ENCODE data around the gene LRRC8C. TPM values are rescaled to one million over a fixed set of nuclear protein-coding genes. Genes with fewer than 3 reads are reported as not detected.

Gene LRRC8C
- total RNA-seq, 1 experiment from 2014 or later: 4.4 TPM

DNA sequence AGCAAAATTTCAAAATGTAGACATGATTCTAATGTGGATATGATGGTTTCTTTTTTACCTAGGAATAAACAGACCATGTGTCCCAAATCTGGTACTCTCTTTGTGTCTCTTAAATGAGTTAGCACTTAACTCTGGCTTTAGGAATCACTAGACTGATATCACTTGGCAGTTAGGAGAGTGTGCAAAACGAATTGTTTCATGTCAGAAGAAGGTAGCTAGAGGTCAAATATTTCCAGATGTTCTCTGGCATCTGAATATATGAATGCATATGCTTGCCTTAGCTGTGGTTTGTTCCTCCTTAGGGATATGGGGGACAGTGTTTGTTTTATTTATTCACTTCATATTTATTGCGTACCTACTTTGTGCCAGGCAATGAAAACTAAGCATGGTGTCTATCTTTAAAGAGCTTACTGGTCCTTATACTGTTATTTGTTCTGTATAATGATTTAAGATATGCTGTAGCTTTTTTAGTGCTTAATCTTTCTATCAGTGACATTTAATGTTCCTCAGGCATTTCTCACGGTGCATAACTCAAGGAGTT lies 65.2 kb downstream of the LRRC8C start:
- Mint-ChIP-seq H3K4me3 (ENCODE audit: unreplicated experiment) (no peak overlapping the region), H3K27me3 (ENCODE audit: insufficient read depth, unreplicated experiment) (no peaks in the 10 kb centered on the region), H3K4me1 (ENCODE audit: insufficient read depth, unreplicated experiment) (peaks cover 6% of the 10 kb centered on the region), H3K27ac (ENCODE audit: low read depth, unreplicated experiment) (no peak overlapping the region), H3K9me3 (ENCODE audit: unreplicated experiment) (no peaks in the 10 kb centered on the region), H3K36me3 (ENCODE audit: insufficient read depth, unreplicated experiment) (peaks cover 7% of the 10 kb centered on the region)
- DNase-seq (ENCODE audit: unreplicated experiment): no peak
- BruUV-seq (replicated peaks): no TSS peak
- TF ChIP-seq, protein P1, sequence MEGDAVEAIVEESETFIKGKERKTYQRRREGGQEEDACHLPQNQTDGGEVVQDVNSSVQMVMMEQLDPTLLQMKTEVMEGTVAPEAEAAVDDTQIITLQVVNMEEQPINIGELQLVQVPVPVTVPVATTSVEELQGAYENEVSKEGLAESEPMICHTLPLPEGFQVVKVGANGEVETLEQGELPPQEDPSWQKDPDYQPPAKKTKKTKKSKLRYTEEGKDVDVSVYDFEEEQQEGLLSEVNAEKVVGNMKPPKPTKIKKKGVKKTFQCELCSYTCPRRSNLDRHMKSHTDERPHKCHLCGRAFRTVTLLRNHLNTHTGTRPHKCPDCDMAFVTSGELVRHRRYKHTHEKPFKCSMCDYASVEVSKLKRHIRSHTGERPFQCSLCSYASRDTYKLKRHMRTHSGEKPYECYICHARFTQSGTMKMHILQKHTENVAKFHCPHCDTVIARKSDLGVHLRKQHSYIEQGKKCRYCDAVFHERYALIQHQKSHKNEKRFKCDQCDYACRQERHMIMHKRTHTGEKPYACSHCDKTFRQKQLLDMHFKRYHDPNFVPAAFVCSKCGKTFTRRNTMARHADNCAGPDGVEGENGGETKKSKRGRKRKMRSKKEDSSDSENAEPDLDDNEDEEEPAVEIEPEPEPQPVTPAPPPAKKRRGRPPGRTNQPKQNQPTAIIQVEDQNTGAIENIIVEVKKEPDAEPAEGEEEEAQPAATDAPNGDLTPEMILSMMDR (IDR thresholded peaks at IDR 0.05; ENCODE audit: unreplicated experiment): no peak
- POLR2A ChIA-PET: no interaction called here
- intact Hi-C loops (cut with micrococcal nuclease): no loop called here
- CTCF ChIA-PET: interaction anchor here (0.6 kb wide), 1 partner anchor 523 kb away, joined by 4 read pairs; the partner anchor contains the start of gene GBP7

DNA sequence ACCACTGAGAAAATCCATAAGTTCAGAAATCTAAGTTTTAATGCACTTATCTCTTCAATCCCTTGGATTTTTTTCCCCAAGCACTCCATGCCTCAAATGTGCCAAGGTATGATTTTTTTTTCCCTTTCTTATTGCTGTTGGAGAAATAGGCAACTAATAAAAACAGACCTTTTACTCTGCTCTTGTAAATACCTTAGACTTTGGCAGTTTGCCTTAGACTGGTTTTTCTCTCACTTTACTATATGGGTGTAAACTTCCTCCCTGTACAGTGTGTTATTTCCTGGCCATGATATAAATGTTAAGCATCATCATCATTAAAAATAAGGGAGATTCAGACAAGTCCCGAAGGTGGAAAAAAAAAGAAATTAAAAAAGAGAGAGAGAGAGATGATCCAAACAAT lies 65.7 kb downstream of the LRRC8C start:
- TF ChIP-seq, protein P1 (IDR thresholded peaks at IDR 0.05; ENCODE audit: unreplicated experiment): no peak
- no peak for DNase-seq (ENCODE audit: unreplicated experiment)
- Mint-ChIP-seq H3K36me3 (ENCODE audit: insufficient read depth, unreplicated experiment) (peaks cover 5% of the 10 kb centered on the region), H3K27me3 (ENCODE audit: insufficient read depth, unreplicated experiment) (no peaks in the 10 kb centered on the region), H3K4me3 (ENCODE audit: unreplicated experiment) (no peak overlapping the region), H3K9me3 (ENCODE audit: unreplicated experiment) (no peaks in the 10 kb centered on the region), H3K4me1 (ENCODE audit: insufficient read depth, unreplicated experiment) (peaks cover 6% of the 10 kb centered on the region), H3K27ac (ENCODE audit: low read depth, unreplicated experiment) (no peak overlapping the region)
- ChIA-PET POLR2A (interaction anchor here (0.6 kb wide), 1 partner anchor 114 kb away, joined by 3 read pairs; no protein-coding TSS in a partner anchor), CTCF (interaction anchor here (0.6 kb wide), 1 partner anchor 523 kb away, joined by 4 read pairs; the partner anchor contains the start of gene GBP7)
- intact Hi-C loops (cut with micrococcal nuclease): no loop called here
- no TSS peak for BruUV-seq (replicated peaks)

DNA sequence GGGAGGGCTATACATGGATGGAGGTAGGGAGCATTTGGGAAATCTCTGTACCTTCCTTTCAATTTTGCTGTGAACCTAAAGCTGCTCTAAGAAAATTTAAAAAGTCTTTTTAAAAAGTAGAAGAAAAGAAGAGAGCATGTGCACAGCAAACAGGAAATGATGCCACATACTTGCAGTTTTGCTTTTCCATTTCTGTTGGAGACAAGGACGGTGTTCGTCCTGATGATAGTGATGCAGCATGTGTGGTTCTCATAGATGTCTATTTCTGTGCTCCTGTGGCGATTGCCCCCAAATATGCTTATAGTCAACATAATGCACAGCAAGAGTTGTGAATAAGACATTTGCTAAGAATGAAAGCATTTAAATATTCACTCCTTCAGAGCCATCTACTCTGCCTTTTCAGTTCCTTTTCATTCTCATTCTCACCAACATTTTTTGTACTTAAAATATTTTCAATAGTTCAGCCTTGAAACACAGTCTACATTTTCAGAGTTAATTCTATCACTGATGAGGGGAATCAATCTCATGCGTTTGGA lies 66.6 kb downstream of the LRRC8C start:
- BruUV-seq (replicated peaks): no TSS peak
- no peak for DNase-seq (ENCODE audit: unreplicated experiment)
- Mint-ChIP-seq H3K27me3 (ENCODE audit: insufficient read depth, unreplicated experiment) (no peaks in the 10 kb centered on the region), H3K4me1 (ENCODE audit: insufficient read depth, unreplicated experiment) (peaks cover 6% of the 10 kb centered on the region), H3K36me3 (ENCODE audit: insufficient read depth, unreplicated experiment) (no peaks in the 10 kb centered on the region), H3K9me3 (ENCODE audit: unreplicated experiment) (no peaks in the 10 kb centered on the region), H3K27ac (ENCODE audit: low read depth, unreplicated experiment) (peak overlapping the region; percentile 28), H3K4me3 (ENCODE audit: unreplicated experiment) (no peak overlapping the region)
- ChIA-PET CTCF (no interaction called here), POLR2A (interaction anchor here (0.6 kb wide), 1 partner anchor 113 kb away, joined by 3 read pairs; no protein-coding TSS in a partner anchor)
- TF ChIP-seq, protein P1 (IDR thresholded peaks at IDR 0.05; ENCODE audit: unreplicated experiment): no peak
- intact Hi-C loops (cut with micrococcal nuclease): no loop called here

DNA sequence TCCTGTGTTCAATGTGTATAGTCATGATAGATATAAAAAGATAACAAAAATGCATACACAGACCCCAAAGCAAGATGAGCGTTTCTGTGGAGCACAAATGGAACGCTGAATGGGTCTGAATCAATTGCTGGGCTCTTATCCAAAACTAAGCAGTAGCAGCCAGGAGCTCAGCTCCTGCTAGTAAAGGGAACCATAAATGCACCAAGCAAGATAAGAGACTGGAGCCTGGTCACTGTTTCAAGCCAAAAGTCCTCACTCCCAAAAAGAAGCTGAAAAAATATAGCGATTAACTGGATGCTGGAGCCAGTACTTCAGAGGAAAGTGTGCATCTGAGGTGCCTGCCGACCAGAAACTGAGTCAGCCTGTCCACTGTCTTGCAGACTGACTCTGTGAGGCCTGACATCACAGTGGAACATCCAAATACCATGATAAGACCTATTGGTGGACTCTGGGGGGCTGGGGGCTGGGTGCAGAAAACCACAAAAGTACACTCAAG lies 68.9 kb downstream of the LRRC8C start:
- no TSS peak for BruUV-seq (replicated peaks)
- H3K9me3 Mint-ChIP-seq (ENCODE audit: unreplicated experiment): no peaks in the 10 kb centered on the region
- H3K27ac Mint-ChIP-seq (ENCODE audit: low read depth, unreplicated experiment): no peak overlapping the region
- H3K4me3 Mint-ChIP-seq (ENCODE audit: unreplicated experiment): no peak overlapping the region
- no peaks in the 10 kb centered on the region for H3K27me3 Mint-ChIP-seq (ENCODE audit: insufficient read depth, unreplicated experiment)
- H3K4me1 Mint-ChIP-seq (ENCODE audit: insufficient read depth, unreplicated experiment): peaks cover 6% of the 10 kb centered on the region
- no peaks in the 10 kb centered on the region for H3K36me3 Mint-ChIP-seq (ENCODE audit: insufficient read depth, unreplicated experiment)
- intact Hi-C loops (cut with micrococcal nuclease): no loop called here
- POLR2A ChIA-PET: no interaction called here
- CTCF ChIA-PET: no interaction called here
- TF ChIP-seq, protein P1 (IDR thresholded peaks at IDR 0.05; ENCODE audit: unreplicated experiment): no peak
- DNase-seq (ENCODE audit: unreplicated experiment): no peak

All from MCF 10A (cell line).